ENCODE measurements around the gene CRYBB1.

DNA sequence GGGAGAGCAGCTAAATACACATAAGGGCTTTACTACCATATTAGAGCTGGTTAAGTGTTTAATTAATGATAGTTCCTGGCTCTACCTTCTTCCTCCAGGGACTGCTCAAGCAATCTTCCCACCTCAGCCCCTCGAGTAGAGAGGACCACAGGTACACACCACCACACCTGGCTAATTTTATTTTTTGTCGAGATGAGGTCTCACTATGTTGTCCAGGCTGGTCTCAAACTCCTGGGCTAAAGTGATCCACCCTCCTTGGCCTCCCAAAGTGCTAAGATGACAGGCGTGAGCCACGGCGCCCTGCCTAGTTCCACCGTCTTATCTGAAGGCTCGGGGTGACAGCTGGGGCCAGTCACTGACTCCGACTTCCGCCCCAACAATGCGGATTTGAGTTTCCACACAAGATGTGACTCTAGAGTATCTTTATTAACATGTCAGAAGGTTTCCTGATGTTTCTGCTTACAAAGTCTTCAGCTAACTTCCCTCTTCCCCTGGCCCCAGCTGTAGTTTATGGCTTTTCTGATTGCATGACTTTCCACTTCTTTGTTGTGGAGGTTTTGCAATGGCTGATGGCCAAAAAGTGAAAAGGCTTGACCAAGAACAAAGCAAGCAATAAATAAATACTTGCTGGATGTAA, 44.7 kb downstream of the CRYBB1 start:
- TF ChIP-seq, protein P1, sequence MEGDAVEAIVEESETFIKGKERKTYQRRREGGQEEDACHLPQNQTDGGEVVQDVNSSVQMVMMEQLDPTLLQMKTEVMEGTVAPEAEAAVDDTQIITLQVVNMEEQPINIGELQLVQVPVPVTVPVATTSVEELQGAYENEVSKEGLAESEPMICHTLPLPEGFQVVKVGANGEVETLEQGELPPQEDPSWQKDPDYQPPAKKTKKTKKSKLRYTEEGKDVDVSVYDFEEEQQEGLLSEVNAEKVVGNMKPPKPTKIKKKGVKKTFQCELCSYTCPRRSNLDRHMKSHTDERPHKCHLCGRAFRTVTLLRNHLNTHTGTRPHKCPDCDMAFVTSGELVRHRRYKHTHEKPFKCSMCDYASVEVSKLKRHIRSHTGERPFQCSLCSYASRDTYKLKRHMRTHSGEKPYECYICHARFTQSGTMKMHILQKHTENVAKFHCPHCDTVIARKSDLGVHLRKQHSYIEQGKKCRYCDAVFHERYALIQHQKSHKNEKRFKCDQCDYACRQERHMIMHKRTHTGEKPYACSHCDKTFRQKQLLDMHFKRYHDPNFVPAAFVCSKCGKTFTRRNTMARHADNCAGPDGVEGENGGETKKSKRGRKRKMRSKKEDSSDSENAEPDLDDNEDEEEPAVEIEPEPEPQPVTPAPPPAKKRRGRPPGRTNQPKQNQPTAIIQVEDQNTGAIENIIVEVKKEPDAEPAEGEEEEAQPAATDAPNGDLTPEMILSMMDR (IDR thresholded peaks at IDR 0.05) = no peak
- no peak for TF ChIP-seq EP300 (IDR thresholded peaks at IDR 0.05)
- TF ChIP-seq POLR2A (IDR thresholded peaks at IDR 0.05) = no peak
- no peak for TF ChIP-seq POLR2AphosphoS5 (IDR thresholded peaks at IDR 0.05)
